DND-41 (cell line): ENCODE results near the gene MIEF2.

ENCODE experiments used
- EZH2 ChIP-seq: IDR thresholded peaks from 3 replicates; pipeline ENCODE4 v1.6.1; 2012; ENCODE audit warnings: borderline replicate concordance, low read depth, mild to moderate bottlenecking, moderate library complexity, low read length, inconsistent platforms; ENCODE audit not compliant: severe bottlenecking
- TF ChIP-seq, protein P1 (sequence below): IDR thresholded peaks from 2 replicates; pipeline ENCODE4 v1.5.1; 2012; ENCODE audit warnings: borderline replicate concordance, low read length, moderate library complexity, mild to moderate bottlenecking; ENCODE audit not compliant: poor library complexity, severe bottlenecking; ENCODE audit errors: extremely low read depth

DNA sequence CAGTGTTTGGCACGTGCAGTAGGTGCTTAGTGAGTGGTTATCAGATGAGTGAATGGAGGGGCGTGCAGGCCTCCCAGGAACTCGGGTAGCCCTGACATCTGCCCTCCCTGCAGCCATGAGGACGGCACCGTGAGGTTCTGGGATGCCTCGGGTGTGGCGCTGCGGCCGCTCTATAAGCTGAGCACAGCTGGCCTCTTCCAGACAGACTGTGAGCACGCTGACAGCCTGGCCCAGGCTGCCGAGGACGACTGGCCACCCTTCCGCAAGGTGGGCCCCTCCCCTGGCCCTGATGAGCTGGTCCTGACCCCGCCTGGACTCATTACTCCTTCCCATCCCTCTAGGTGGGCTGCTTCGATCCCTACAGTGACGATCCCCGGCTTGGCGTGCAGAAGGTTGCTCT, 24.0 kb upstream of the MIEF2 start:
- TF ChIP-seq, protein P1, sequence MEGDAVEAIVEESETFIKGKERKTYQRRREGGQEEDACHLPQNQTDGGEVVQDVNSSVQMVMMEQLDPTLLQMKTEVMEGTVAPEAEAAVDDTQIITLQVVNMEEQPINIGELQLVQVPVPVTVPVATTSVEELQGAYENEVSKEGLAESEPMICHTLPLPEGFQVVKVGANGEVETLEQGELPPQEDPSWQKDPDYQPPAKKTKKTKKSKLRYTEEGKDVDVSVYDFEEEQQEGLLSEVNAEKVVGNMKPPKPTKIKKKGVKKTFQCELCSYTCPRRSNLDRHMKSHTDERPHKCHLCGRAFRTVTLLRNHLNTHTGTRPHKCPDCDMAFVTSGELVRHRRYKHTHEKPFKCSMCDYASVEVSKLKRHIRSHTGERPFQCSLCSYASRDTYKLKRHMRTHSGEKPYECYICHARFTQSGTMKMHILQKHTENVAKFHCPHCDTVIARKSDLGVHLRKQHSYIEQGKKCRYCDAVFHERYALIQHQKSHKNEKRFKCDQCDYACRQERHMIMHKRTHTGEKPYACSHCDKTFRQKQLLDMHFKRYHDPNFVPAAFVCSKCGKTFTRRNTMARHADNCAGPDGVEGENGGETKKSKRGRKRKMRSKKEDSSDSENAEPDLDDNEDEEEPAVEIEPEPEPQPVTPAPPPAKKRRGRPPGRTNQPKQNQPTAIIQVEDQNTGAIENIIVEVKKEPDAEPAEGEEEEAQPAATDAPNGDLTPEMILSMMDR = no peak
- no peak for TF ChIP-seq EZH2
